Activated naive CD4-positive, alpha-beta T cell treated with anti-CD3 and anti-CD28 coated beads, Interleukin-2, amount 50 U/mL, for 24 hours (primary cell): ENCODE data around the gene LCE6A.

Experiments used
- H3K27ac Mint-ChIP-seq: one replicate; pipeline ENCODE4 v1.8.0; 2021; ENCODE audit warnings: mild to moderate bottlenecking, mixed read lengths
- H3K27me3 Mint-ChIP-seq: one replicate; pipeline ENCODE4 v1.8.0; 2021; ENCODE audit warnings: mixed read lengths
- H3K36me3 Mint-ChIP-seq: one replicate; pipeline ENCODE4 v1.8.0; 2021; ENCODE audit warnings: mixed read lengths
- H3K4me1 Mint-ChIP-seq: one replicate; pipeline ENCODE4 v1.8.0; 2021; ENCODE audit warnings: mixed read lengths
- H3K4me3 Mint-ChIP-seq: one replicate; pipeline ENCODE4 v1.8.0; 2021; ENCODE audit warnings: mild to moderate bottlenecking, mixed read lengths
- H3K9me3 Mint-ChIP-seq: one replicate; pipeline ENCODE4 v1.8.0; 2021; ENCODE audit warnings: mixed read lengths

LCE6A gene

DNA sequence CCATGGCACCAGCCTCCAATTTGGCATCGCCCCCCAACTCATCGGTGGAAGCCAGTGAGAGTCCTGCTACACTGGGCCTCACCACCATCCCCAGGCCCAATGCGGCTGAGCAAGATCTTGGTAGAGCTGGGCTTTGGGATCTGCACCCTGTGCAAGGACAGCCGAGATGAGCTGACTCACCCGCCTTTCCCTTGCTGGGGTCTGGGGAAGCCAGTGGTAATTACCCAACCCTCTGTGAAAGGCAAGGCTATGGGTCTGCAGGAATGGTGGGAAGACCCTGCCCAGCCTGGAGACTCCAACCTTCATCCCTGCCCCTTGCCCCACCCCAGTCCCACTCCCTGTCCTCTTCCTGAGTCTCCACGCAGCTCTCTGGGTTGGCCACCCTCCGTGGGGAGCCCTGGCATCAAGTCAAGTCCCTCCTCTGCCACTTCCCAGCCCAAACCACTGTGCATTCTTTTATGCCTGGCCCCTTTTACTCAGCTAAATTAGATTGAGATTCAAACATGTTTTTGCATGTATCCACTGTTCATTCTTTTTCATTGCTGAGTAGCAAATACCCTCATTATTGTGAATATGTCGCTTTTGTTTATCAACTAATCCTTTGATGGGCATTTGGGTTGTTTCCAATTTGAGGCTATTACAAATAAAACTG, 44.2 kb downstream of the LCE6A start:
- H3K36me3 Mint-ChIP-seq, result no peaks in the 10 kb centered on the region

DNA sequence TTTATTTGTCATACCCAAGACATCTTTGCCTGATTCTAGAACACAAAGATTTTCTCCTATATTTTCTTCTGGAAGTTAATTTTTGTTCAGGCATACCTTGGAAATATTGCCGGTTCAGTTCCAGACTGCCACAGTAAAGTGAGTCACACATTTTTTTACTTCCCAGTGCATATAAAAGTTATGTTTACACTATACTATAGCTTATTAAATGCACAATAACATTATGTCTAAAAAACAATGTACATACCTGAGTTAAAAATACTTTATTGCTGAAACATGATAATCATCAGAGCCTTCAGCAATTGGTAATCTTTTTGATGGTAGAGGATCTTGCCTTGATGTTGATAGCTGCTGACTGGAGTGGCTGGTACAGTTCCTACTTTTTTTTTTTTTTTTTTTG, 45.5 kb downstream of the LCE6A start:
- no peaks in the 10 kb centered on the region for H3K9me3 Mint-ChIP-seq
- H3K4me3 Mint-ChIP-seq, result no peak overlapping the region
- H3K27me3 Mint-ChIP-seq, result peaks cover 10% of the 10 kb centered on the region
- H3K4me1 Mint-ChIP-seq, result no peaks in the 10 kb centered on the region
- H3K27ac Mint-ChIP-seq, result no peak overlapping the region
- no peaks in the 10 kb centered on the region for H3K36me3 Mint-ChIP-seq

More for the DNA sequence above, 44.2 kb downstream of the LCE6A start:
- H3K4me3 Mint-ChIP-seq, result no peak overlapping the region
- H3K27me3 Mint-ChIP-seq, result peaks cover 6% of the 10 kb centered on the region
- no peaks in the 10 kb centered on the region for H3K4me1 Mint-ChIP-seq
- no peaks in the 10 kb centered on the region for H3K9me3 Mint-ChIP-seq
- no peak overlapping the region for H3K27ac Mint-ChIP-seq
